Uterus (tissue), 2 donors: ENCODE results near the gene DHX34.

Experiments used
- POLR2A ChIP-seq, 2 donors: fragments of 450-650 bp; IDR thresholded peaks; one replicate each; pipeline ENCODE4 v1.6.1; 2016; ENCODE audit warnings: antibody characterized with exemption in 2 of 2, mild to moderate bottlenecking in 1 of 2, moderate library complexity in 1 of 2
- TF ChIP-seq, protein P1 (sequence below), 4 experiments: fragments of 200-600 bp in 2 of 4; fragments of 450-650 bp in 2 of 4; sonication (generic) in 2 of 4; IDR thresholded peaks; one replicate each; pipeline ENCODE4 v1.5.1; 2016 to 2019; ENCODE audit warnings: antibody characterized with exemption in 4 of 4, mild to moderate bottlenecking in 2 of 4, moderate library complexity in 1 of 4

DNA sequence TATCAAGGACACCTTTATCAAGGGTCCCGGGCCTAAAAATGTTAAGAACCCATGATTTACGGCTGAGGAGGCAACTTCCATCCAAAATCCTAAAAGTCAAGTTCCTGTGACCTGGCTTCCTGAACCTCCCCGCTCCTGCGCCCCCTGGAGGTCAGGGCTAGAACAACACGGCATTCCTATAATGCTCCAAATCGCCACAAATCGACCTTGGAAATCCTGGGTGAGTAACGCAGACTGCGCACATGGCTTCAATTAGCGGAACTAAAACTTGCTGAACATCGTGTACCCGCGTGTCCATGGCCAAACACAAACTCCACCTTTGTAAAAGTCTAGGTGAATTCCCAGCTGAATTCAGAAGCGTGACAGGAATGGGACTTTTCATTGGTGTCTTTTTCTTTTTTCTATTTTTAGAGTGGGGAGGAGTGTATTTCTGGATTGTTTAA lies 43.8 kb upstream of the DHX34 start:
- TF ChIP-seq, protein P1, sequence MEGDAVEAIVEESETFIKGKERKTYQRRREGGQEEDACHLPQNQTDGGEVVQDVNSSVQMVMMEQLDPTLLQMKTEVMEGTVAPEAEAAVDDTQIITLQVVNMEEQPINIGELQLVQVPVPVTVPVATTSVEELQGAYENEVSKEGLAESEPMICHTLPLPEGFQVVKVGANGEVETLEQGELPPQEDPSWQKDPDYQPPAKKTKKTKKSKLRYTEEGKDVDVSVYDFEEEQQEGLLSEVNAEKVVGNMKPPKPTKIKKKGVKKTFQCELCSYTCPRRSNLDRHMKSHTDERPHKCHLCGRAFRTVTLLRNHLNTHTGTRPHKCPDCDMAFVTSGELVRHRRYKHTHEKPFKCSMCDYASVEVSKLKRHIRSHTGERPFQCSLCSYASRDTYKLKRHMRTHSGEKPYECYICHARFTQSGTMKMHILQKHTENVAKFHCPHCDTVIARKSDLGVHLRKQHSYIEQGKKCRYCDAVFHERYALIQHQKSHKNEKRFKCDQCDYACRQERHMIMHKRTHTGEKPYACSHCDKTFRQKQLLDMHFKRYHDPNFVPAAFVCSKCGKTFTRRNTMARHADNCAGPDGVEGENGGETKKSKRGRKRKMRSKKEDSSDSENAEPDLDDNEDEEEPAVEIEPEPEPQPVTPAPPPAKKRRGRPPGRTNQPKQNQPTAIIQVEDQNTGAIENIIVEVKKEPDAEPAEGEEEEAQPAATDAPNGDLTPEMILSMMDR (IDR thresholded peaks at IDR 0.05), result peak; percentile 67 to 82 (median 76)
- TF ChIP-seq POLR2A (IDR thresholded peaks at IDR 0.05), result no peak
